Measurements from ENCODE around the gene PRDM16.

The PRDM16 gene

DNA sequence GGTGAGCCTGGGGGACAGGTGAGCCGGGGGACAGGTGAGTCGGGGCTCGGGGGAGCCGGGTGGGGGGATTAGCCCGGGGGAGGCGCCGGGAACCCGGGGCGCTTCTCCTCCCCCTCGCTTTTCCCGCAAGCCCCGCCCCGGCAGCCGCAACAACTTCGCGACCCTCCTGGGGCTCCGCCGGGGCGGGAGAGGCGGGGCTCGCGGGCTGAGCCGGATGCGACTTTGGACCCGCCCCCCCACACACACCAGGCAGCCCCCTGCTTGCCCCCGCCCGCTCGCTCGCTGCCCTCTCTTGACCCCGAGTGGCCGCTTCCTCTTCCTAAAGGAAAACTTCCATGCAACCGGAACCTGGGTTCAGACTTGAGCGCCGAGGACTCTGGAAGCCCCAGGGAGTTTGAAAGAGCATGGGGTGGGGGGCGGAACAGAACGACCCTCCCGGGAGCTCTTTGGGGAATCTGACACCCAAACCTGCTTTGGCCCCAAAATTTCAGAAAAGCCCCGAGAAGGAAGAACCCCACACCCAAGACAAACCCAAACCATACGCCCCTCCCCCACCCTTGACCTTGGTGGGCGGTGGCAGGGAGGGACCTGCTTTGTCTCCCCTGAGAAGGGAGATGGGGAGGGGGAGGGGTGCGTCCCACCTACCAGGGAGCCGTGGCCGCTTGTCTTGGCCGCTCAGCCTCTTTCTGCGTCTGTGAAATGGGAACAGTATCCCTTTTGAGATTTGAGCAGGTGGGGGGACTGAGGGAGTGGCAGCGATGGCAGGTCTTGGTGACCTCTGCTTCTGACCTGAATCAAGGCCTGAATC is 386.0 kb downstream of the PRDM16 start:
- no peak overlapping the region for H3K9ac ChIP-seq (ENCODE audit: low read depth, low read length)
- no peaks in the 10 kb centered on the region for H3K36me3 ChIP-seq (ENCODE audit: insufficient read depth, low read length)
- peaks cover 61% of the 10 kb centered on the region for H3K27me3 ChIP-seq (ENCODE audit: control insufficient read depth, insufficient read depth, low read length)
- H3K9me3 ChIP-seq (replicated peaks; ENCODE audit: low read length) = no peaks in the 10 kb centered on the region
- no peak overlapping the region for H3K4me3 ChIP-seq (ENCODE audit: low read length)
- H3K4me2 ChIP-seq (ENCODE audit: low read length) = peak overlapping the region; percentile 52
- no peaks in the 10 kb centered on the region for H3K4me1 ChIP-seq (ENCODE audit: control insufficient read depth, insufficient read depth, low read length)

DNA sequence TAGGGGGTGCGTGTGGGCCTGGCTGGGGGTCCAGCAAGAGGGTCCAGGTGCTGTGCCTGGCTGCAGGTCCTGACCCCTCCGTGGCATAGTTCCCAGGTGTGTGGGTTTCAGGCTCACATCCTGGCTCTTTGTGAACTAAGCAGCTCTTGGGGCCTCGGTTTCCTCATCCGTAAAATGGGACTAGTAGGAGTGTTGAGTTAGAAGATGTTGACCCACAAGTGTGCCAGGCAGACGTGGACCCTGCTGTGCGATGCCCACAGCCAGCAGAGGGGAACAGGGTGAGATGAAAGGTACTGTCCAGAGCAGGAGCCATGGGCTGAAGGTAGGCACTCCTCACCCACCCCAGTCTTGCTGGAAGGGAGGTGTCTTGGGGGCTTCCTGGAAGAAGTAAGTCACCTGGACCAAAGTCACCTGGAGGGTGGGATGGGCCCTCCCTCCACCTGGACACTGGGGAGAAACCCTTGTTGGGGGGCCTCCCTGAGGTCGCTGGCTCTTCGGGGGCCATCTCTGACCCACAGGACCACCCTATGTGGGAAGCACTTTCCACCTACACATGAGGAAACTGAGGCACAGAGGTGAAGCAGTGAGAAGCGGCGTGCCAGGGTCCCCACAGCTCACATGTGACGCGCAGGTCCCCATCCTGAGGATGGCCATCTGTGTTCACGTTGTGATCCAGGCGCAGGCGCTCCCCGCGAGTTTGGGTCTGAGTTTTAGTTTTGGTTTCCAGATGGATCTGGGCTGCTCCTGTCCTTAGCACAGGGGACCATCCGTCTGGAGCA is 386.9 kb downstream of the PRDM16 start:
- no peak overlapping the region for H3K4me2 ChIP-seq (ENCODE audit: low read length)
- peaks cover 55% of the 10 kb centered on the region for H3K27me3 ChIP-seq (ENCODE audit: control insufficient read depth, insufficient read depth, low read length)
- no peaks in the 10 kb centered on the region for H3K9me3 ChIP-seq (replicated peaks; ENCODE audit: low read length)

DNA sequence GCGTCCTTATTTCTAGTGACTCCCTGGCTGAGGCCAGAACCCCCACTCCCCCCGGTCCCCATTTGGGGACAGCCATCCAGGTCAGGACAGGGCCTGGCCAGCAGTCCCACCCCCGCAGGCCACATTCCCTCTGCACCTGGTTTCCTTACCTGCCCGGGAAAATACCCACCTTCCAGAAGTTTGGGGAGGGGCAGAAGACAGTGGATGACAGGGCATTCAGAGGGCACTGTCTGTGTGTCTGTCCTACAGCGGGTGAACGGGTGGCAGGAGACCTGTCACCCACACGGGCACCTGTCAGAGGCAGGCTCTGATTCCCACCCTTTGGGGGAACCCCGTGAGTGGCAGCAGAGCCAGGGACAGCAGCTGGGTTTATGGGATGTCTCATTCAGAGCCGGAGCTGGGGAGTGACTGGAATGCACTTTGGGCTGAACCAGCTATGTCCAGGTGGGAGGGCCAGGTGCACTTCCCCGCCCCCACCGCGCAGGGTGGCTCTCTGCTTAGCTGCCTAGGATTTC is 387.5 kb downstream of the PRDM16 start:
- H3K36me3 ChIP-seq (ENCODE audit: insufficient read depth, low read length) = no peaks in the 10 kb centered on the region
- no peaks in the 10 kb centered on the region for H3K9me3 ChIP-seq (replicated peaks; ENCODE audit: low read length)
- peaks cover 4% of the 10 kb centered on the region for H3K4me1 ChIP-seq (ENCODE audit: control insufficient read depth, insufficient read depth, low read length)
- H3K4me3 ChIP-seq (ENCODE audit: low read length) = no peak overlapping the region
- no peak overlapping the region for H3K4me2 ChIP-seq (ENCODE audit: low read length)
- H3K9ac ChIP-seq (ENCODE audit: low read depth, low read length) = no peak overlapping the region
- peaks cover 59% of the 10 kb centered on the region for H3K27me3 ChIP-seq (ENCODE audit: control insufficient read depth, insufficient read depth, low read length)

More for the DNA sequence above, 386.9 kb downstream of the PRDM16 start:
- Histone ChIP-seq H3K36me3 (ENCODE audit: insufficient read depth, low read length) (no peaks in the 10 kb centered on the region), H3K4me3 (ENCODE audit: low read length) (no peak overlapping the region), H3K4me1 (ENCODE audit: control insufficient read depth, insufficient read depth, low read length) (peaks cover 3% of the 10 kb centered on the region), H3K9ac (ENCODE audit: low read depth, low read length) (no peak overlapping the region)

DNA sequence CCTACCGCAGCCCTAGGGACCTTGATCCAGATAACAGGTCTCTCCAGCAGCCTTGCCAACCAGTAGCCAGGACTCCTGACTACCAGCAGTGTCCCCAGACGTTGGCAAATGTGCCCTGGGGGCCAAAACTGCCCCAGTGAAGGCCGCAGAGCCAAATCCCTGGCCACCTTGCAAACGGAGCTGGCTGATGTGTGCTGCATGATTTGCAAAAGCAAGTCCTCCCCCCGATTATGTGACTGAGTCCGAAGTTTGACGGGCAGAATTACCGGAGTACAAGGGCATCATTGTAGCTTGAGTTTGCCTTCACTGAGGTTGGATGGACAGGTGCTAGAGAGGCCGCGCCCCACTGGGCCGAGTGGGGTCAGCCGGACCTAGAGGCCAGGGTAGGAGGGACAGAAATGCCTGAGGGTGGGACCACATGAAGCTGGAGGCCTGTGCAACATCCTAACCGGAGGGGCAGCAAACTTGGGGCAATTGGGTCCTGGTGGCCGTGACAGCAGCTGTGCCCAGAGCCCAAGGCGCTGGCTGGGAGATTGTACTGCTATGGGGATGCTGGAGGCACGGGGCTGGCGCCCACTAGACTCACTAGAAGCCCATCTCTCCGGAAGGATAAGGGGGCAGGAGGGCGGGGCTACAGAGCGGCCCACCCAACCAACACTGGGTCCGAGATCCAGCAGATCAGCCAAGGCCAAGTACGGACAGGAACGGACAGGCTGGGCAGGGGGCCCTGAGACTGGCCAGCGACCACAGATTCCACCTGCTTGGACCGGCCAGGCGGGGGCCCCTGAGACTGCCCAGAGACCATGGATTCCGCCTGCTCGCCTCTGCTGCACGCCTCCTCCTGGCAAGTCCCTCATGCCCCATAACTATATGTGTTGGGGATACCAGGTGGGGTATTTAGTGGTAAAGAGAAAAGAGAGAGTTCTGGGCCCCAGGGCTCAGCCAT is 388.2 kb downstream of the PRDM16 start:
- H3K9me3 ChIP-seq (replicated peaks; ENCODE audit: low read length) = no peaks in the 10 kb centered on the region

DNA sequence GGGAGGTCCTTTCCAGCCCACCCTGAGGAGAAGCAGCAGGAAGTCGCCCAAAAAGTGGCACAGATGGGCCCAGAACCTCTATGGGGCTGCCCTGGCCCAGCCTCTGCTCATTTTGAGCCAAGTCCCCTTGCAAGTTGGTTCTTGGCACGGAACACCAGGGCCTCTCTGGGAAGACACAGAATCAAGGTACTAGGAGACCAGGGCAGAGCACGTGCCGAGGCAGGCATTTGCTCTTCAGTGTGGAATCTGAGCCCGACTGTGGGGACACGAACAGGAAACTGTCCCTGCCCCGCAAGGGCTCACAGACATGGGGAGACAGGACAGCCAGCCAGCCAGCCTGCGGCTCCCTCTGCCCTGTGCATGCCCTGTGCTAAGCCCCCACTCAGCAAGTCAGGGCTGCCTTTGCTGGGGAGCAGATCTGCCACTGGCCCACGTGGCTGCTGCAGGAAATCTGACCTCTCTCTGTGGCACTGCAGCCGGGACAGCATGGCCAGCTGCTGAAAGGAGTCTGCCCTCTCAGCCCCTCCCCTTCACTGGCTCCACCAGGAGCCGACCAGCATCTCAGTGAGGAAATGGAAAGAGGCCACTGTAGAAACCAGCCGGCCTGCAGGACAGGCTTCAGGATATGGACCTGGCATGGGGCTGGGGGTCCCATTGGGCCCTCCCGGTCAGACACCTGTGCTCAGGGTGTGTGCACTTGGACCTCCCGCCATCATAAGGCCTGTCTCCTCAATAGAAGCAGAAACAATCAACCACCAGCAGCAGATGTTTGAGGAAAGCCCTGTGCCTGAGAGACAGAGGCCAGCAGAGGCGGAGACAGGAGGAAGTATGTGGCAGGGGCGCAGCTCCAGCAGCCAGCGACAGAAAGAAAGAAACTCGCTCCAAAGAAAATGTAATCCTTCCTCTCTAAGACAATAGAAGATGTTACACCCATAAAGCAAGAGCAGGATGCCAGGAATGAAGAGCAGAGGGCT is 389.2 kb downstream of the PRDM16 start:
- H3K36me3 ChIP-seq (ENCODE audit: insufficient read depth, low read length) = no peaks in the 10 kb centered on the region
- no peak overlapping the region for H3K9ac ChIP-seq (ENCODE audit: low read depth, low read length)
- H3K9me3 ChIP-seq (replicated peaks; ENCODE audit: low read length) = no peaks in the 10 kb centered on the region
- peaks cover 55% of the 10 kb centered on the region for H3K27me3 ChIP-seq (ENCODE audit: control insufficient read depth, insufficient read depth, low read length)
- H3K4me3 ChIP-seq (ENCODE audit: low read length) = no peak overlapping the region
- H3K4me2 ChIP-seq (ENCODE audit: low read length) = no peak overlapping the region
- peaks cover 4% of the 10 kb centered on the region for H3K4me1 ChIP-seq (ENCODE audit: control insufficient read depth, insufficient read depth, low read length)

More for the DNA sequence above, 388.2 kb downstream of the PRDM16 start:
- Histone ChIP-seq H3K4me3 (ENCODE audit: low read length) (no peak overlapping the region), H3K9ac (ENCODE audit: low read depth, low read length) (no peak overlapping the region), H3K4me1 (ENCODE audit: control insufficient read depth, insufficient read depth, low read length) (peaks cover 4% of the 10 kb centered on the region), H3K4me2 (ENCODE audit: low read length) (no peak overlapping the region), H3K36me3 (ENCODE audit: insufficient read depth, low read length) (no peaks in the 10 kb centered on the region), H3K27me3 (ENCODE audit: control insufficient read depth, insufficient read depth, low read length) (peaks cover 59% of the 10 kb centered on the region)

DNA sequence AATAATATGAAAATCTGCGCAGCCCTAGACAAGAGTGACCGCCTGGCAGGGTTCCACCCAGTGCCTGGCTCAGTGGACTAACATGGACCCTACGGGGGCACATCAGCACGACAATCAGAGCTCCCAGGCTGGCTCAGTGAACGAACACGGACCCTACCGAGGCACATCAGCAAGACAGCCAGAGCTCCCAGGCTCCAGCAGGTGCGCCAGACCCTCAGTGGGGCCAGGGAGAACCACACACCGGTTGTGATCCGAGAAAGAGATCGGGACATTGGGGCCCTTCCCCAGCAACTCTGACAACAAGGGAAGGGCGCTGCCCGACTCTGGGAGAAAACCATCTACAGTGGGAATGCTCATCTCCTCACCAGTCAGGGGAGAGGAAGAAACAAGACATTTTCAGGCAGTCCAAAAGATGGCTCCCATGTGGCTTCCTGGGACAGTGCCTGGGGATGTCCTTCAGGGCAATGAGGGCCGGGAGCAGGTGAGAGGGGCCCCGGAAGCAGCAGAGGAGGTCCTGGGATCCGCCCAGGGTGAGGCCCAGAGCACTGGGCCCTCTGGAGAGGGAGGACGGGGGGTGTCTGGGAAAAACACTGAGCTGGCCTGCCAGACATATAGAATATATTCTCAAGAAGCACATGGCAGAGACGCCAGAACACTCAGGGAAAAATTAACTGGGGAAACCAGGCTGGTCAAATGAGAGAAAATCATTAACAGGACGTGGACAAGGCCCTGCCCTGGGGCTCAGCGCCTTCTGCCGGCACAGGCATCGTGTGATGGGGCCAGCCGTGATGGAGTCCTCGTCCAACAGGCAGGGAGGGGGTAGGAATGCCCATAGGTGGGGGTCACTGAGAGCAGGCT is 390.3 kb downstream of the PRDM16 start:
- Histone ChIP-seq H3K27me3 (ENCODE audit: control insufficient read depth, insufficient read depth, low read length) (peaks cover 54% of the 10 kb centered on the region), H3K4me1 (ENCODE audit: control insufficient read depth, insufficient read depth, low read length) (peaks cover 4% of the 10 kb centered on the region), H3K9ac (ENCODE audit: low read depth, low read length) (no peak overlapping the region), H3K4me3 (ENCODE audit: low read length) (no peak overlapping the region), H3K4me2 (ENCODE audit: low read length) (no peak overlapping the region), H3K36me3 (ENCODE audit: insufficient read depth, low read length) (no peaks in the 10 kb centered on the region), H3K9me3 (replicated peaks; ENCODE audit: low read length) (no peaks in the 10 kb centered on the region)

DNA sequence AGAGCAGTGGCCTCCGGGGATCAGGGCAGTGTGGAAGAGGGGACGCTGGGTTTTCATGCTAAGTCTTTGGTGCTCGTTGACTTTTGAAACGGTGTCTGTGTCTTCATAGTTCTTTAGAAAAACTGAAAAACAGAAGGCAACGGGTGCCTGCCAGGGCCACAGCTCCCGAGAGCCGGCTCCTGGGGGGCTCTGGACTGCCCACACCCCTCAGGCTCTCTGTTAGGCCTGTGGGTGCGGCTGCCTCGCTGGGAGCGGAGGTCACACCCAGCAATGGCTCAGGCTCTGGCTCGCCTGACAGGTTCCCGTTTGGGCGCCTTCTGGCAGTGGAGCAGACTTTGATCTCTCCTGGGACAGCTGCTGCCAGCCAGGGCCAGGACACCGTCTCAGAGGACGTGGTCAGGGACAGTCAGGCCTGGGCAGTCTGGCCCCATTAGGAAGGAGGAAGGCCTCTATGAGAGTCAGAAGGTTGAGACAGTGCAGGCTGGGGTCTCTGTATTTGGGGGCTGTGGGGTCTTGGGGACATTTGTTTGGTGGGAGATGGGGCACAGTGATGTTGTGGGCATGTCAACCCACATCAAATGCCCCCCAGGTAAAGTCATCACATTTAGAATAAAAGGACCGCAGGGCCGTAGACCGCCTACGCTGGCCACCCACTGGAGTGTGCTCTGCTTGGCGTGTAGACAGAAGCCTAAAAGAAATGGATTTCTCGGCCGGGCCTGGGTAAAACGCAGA is 391.1 kb downstream of the PRDM16 start:
- H3K4me2 ChIP-seq (ENCODE audit: low read length) = no peak overlapping the region
- no peaks in the 10 kb centered on the region for H3K36me3 ChIP-seq (ENCODE audit: insufficient read depth, low read length)
- H3K27me3 ChIP-seq (ENCODE audit: control insufficient read depth, insufficient read depth, low read length) = peaks cover 58% of the 10 kb centered on the region
- no peaks in the 10 kb centered on the region for H3K9me3 ChIP-seq (replicated peaks; ENCODE audit: low read length)
- H3K9ac ChIP-seq (ENCODE audit: low read depth, low read length) = no peak overlapping the region
- peaks cover 4% of the 10 kb centered on the region for H3K4me1 ChIP-seq (ENCODE audit: control insufficient read depth, insufficient read depth, low read length)
- no peak overlapping the region for H3K4me3 ChIP-seq (ENCODE audit: low read length)

DNA sequence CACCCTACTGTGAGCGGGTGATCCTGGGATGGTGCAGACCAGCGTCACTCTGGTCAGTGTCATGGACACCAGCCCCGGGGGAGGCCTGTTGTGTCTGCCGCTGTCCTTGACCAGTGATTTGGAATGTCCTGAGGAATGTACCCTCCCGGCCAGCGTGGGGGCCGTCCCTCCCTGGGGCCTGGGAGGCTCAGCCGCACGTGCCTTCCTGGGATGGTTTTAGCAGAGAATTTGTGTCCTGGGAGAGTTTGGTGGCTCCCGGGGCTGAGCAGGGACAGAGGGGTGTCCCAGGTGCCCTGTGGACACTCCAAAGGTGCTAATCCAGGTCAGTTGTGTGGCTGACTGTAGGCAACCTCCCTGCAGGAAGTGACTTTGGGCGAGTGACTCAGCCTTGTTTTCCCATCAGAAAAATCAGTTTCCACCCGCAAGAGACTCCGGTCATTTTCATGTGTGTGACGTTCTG is 391.7 kb downstream of the PRDM16 start:
- Histone ChIP-seq H3K4me2 (ENCODE audit: low read length) (no peak overlapping the region), H3K36me3 (ENCODE audit: insufficient read depth, low read length) (no peaks in the 10 kb centered on the region), H3K9me3 (replicated peaks; ENCODE audit: low read length) (no peaks in the 10 kb centered on the region), H3K27me3 (ENCODE audit: control insufficient read depth, insufficient read depth, low read length) (peaks cover 55% of the 10 kb centered on the region), H3K4me3 (ENCODE audit: low read length) (no peak overlapping the region), H3K9ac (ENCODE audit: low read depth, low read length) (no peak overlapping the region), H3K4me1 (ENCODE audit: control insufficient read depth, insufficient read depth, low read length) (peaks cover 4% of the 10 kb centered on the region)

GRCh38 chr1:3461238-3461933 is 392.4 kb downstream of the PRDM16 start:
- H3K4me3 ChIP-seq (ENCODE audit: low read length) = no peak overlapping the region

More at GRCh38 chr1:3461238-3461933, 392.4 kb downstream of the PRDM16 start:
- Histone ChIP-seq H3K36me3 (ENCODE audit: insufficient read depth, low read length) (no peaks in the 10 kb centered on the region), H3K9me3 (replicated peaks; ENCODE audit: low read length) (no peaks in the 10 kb centered on the region), H3K9ac (ENCODE audit: low read depth, low read length) (no peak overlapping the region), H3K4me2 (ENCODE audit: low read length) (no peak overlapping the region), H3K27me3 (ENCODE audit: control insufficient read depth, insufficient read depth, low read length) (peaks cover 57% of the 10 kb centered on the region), H3K4me1 (ENCODE audit: control insufficient read depth, insufficient read depth, low read length) (peaks cover 4% of the 10 kb centered on the region)

All from skeletal muscle satellite cell (primary cell).